Measurements from ENCODE around the gene ARHGAP19.

ARHGAP19 gene, protein sequence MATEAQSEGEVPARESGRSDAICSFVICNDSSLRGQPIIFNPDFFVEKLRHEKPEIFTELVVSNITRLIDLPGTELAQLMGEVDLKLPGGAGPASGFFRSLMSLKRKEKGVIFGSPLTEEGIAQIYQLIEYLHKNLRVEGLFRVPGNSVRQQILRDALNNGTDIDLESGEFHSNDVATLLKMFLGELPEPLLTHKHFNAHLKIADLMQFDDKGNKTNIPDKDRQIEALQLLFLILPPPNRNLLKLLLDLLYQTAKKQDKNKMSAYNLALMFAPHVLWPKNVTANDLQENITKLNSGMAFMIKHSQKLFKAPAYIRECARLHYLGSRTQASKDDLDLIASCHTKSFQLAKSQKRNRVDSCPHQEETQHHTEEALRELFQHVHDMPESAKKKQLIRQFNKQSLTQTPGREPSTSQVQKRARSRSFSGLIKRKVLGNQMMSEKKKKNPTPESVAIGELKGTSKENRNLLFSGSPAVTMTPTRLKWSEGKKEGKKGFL

DNA sequence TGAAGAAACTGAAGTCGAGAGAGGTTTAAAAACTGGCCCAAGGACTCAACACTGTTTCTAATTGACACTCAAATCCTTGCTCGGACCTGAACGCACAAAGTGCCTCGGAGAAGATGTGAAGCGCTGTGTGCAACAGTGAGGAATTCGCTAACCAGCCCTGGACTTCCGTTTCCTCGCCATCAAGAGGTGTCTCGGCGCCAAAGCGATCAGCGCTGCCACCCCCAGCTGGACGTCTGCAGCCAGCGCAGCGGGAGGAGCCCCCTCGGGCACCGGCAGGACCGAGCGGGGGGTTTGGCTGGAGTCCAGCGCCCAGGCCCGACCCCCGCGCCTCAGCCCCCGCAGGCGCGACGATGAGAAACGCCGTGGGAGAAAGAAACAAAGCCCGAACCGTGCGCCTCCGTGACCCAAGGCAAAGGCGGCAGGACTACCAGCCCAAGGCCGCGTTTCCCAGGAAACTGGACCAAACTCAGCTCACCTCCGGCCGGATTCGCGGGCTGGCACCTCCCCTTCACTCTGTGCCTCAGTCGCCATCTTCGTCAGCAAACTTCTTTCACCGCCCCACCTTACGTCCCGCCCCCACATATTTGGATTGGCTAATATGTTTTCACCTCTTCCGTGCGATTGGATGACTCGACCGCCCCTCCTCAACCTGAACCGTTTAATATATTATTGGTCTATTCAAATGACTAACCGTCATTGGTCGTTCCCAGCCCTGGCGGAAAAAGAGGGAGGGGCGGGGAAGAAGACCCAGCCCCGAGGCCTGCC is at the start of gene ARHGAP19:
Gene ARHGAP19 (minus strand): TSS at position 541 of the 765 bp plus-strand sequence. CDS start 10 bp downstream, at position 531.
- peak; percentile 95 for DNase-seq

DNA sequence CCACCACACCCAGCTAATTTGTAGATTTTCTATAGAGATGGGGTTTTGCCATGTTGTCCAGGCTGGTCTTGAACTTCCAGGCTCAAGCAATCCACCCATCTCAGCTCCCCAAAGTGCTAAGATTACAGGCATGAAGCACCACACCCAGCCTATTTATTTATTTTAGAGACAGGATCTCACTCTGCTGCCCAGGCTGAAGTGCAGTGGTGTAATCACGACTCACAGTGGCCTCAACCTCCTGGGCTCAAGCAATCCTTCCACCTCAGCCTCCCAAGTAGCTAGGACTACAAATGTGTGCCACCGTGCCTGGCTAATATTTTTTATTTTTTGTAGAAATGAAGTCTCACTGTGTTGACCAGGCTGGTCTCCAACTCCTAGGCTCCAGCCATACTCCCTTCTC is 49.0 kb upstream of the ARHGAP19 start:
- no peak for DNase-seq

DNA sequence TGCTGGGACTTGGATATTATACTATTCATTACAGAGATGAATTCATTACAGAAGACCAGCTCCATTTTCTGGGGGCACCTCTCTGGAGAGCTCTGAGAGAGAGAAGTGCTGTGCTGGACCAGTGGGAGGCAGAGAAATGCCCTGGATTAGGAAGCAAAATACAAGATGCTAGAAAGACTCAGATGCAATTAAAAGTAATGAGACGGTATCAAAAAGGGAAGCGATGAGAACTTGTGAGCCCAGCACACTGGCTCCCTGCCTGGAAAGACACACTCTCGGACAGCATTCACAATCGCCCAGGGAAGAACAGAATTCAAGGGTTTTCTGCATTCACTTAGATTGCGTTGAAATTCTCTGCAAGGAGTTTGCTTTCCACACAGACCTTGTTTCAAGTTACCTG is 45.6 kb upstream of the ARHGAP19 start:
- no peak for DNase-seq

DNA sequence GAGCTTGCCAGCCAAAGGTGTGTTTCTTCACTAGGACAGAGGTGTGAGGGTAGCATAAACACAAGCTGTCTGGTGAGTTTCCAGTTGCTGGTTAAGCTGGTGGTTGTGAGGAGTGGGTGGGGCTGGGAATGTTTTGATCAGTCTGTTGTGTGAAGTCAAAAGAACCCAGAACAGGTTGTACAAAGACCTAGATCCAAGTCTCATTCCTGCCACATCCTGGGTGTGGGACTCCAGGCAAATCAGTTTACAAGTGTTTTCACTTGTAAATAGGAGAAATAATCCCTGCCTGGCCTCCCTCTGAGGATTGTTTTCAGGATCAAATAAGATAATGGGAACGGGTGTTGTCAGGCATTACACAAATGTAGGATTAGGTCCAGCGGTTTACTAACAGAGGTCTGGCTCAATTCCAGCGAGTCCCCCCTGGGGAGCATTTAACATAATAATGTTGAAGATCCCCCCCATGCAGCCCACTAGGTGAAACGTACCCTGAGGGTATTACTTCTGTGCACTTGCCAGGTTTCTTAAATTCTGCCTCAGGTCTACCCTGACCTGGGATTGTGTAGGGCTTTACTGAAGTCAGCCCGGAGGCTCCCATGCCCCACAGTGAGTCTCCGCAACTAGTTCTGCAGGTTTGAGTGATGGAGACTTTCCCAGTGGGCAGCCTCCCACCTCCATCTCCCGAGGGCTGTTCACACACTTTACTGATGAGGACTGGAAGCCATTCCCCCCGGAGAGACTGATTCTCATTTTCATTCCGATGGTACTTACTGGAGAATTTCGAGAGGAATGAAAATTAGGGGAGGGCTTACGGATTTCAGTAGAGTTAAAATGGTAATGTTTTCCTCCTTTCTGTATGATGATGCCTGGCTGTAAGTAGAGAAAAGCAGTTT is 44.8 kb upstream of the ARHGAP19 start:
- no peak for DNase-seq

DNA sequence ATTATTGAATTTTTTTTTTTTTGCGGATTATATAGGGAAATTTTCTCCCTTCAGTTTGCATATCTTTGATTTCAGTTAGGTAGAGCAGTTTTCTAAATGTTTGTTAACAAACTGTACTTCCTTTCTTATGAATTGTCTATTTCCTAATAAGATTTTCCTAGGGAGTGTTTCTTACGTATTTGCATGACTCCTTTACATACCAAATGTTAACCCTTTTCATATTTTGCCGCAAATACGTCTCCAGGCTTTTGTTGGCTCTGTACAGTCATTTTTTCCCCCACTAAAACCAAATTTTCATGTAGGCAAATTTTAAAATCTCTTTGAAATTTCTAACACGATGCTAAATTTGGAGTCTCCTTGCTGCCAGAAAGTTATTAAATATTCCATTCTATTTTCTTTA is 44.0 kb upstream of the ARHGAP19 start:
- DNase-seq = no peak

DNA sequence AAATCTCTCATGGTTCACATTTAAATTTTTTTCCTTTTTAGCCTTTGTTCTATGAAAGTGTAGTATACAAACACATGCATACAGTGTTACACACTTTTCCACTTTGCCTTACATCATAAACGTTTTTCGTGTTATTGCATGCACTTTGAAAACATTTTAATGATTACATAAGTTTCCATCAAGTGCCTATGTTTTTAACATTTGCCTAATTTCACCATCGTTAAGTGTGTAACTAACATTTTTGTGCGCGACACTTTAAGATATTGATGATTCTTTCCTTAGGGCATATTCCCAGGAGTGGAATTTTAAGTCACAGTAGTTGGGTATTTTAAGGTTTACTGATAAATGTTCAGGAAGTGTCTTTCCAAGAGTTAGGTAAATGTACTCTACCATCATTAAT is 43.6 kb upstream of the ARHGAP19 start:
- no peak for DNase-seq

DNA sequence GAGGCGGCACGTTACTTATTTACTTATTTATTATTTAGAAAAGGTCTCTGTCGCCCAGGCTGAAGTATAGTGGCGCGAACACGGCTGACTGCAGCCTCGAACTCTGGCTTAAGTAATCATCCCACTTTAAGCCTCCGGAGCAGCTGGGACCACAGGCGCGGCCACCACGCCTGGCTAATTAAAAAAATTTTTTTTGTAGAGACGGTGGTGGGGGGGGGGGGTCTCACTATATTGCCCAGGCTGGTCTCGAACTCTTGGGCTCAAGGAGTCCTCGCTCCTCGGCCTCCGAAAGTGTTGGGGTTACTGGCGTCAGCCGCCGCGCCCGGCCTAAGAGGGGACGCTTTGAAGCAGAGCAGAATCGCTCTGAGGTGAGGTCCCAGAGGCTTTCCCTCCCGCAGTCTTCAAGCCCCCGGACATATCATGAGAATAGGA is 42.8 kb upstream of the ARHGAP19 start:
- no peak for DNase-seq

DNA sequence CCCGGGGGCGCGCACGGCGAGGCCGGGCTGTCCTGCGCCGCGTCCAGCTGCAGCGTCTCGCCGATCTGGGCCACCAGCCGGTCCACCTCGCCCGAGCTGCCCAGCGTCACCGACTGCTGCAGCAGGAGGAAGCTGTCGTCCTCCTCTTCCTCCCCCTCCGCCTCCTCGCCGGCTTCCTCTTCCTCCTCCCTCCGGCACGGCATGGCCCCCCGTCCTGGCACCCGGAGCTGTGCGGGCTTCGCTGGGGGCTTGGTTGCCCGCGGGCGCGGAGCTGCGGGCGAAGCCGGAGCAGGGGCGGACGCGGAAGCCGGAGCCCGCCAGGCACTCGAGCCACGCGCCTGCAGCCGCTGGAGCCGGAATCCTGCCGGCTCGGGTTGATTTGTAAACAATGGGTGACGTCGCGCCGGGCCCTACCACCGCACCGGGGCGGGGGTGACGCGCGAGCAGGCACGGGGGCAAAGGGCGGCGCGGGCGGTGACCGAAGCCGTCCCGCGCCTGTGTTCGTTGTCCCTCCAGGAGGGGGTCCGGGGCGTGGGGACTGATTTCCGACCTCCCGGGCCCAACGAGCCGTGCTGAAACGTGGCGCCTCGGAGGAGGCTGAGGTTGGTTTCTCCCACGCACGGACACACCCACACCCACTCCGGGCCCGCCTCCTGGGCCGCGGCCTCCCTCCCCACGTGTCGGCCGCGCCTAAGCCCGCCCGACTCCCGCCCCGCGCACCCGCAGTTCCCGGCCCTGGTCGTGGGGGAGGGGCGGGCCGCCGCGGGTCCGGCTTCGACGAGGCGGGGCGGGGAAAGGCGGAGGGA is 42.1 kb upstream of the ARHGAP19 start, which contains the start of gene FRAT2:
Gene FRAT2 (minus strand): TSS at position 360 of the 806 bp plus-strand sequence. CDS start 157 bp downstream, at position 203.
- peak; percentile 85 for DNase-seq

DNA sequence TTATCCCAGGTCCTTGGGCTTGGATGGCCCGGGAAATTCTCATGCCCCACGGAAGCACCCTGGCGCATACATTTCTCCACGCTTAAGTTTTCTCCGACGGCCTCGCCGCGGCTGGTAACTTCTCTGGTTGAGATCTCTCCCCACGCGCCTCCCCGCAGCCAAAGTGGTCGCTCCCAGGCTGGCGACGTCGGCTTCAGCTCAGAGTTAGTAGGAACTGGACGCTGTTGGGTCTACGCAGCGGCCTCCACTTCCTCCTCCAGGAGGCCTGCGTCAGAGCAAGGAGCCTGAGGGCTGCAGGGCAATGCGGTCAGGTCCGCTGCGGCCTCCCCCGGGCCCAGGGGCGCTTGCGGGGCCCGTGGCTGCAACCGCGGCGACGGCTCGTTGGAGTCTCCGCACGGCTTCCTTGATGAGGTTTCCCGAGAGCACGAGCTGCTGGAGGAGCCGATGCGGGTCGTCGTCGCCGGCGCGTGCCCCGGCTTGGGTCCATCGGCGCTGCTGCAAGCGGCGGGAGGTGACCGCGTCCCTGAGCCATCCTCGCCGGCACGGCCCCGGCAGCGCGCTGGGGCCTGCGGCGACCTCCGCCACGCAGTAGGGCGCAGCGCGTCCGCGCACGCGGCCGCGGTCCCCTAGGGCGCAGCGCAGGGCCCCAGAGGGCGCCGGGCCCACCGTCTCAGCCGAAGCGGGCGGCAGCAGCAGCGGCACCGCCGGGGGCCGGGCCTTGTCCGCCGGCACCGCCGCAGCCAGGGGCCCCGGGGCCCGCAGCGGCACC is 41.3 kb upstream of the ARHGAP19 start:
- peak; percentile 30 for DNase-seq

DNA sequence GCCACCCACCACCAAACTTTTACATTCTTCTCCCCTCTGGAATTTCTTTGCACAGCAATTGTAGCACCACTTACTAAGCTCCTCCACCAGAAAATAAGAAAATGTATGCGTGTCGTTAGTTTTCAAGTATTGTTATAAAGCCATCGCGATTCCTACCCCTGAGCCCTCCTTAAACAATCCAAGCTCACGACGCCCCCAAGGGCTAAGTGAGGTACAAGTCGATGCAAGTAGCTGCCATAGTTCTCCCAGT is 40.8 kb upstream of the ARHGAP19 start:
- no peak for DNase-seq

DNA sequence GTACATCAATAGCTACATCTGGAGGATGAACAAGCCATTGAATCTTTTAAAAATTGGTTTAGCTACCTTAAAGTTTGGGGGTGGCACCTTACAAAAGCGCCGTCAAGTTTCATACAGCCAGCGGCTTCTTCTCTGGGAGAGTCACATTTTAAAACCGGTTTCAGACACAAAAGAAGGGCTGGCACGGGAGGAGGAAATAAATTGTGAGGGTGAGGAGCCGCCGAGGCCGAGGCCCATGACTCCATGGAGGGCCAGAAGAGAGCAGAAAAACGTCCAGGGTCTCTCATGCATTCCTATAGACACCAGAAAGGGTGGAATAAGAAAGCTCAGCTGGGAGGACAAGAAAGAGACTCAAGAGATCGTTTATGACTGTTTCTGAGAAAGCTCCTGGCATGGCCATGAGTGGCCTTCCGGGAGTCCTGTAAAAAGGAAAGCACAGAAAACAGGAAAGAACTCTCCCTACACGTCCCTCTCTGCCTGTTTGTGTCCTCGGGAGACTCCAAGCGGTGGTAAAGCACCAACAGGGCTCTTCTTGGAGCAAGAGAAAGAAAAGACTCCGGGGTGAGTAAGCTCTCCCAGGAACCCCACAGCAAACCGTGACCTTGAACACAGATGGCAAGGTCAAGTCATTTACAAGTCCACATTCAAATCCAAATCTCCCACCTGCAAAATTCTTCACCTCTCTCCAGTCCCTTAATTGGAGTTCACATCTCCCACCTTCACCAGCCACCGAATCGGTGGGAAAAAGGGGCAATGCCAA is 40.3 kb upstream of the ARHGAP19 start:
- DNase-seq = no peak

DNA sequence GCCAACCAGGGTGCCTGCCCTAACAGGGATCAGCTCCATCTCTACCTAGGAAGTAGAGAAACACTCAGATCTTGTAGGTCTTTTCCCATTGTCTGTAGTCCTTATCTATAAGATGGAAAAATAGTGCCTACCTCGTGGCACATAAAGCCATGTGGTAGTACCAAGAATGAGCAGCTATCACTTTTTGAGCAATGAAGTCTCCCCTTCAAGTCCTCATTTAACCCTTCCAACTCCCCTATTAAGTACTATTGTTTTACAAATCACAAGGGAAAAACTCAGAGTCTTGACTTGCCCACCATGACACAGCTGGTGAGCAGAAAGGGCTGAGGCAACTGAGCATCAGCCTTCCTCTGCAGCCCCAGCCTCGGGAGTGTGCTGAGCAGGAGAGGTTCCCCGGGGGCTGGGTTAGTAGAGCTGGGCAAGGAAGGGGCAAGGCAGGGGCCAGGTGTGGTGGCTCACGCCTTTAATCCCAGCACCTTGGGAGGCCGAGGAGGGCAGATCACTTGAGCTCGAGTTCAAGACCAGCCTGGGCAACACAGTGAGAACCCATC is 38.8 kb upstream of the ARHGAP19 start:
- no peak for DNase-seq

DNA sequence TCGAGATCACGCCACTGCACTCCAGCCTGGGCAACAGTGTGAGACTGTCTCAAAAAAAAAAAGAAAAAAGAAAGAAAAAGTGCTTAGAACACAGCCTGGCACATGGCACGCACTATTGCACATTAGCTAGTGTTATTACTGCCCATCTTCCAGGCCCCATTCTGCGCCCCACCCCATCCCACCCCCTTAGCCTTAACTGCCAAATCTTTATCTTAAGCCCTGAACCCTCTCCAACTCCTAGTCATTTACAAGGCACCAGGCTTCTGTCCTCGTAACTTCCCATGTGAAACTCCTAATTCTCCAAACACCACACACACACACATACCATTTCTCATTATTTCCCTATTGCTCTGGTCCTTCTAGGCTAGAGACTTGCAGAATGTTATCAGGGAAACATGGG is 37.3 kb upstream of the ARHGAP19 start:
- DNase-seq = no peak

DNA sequence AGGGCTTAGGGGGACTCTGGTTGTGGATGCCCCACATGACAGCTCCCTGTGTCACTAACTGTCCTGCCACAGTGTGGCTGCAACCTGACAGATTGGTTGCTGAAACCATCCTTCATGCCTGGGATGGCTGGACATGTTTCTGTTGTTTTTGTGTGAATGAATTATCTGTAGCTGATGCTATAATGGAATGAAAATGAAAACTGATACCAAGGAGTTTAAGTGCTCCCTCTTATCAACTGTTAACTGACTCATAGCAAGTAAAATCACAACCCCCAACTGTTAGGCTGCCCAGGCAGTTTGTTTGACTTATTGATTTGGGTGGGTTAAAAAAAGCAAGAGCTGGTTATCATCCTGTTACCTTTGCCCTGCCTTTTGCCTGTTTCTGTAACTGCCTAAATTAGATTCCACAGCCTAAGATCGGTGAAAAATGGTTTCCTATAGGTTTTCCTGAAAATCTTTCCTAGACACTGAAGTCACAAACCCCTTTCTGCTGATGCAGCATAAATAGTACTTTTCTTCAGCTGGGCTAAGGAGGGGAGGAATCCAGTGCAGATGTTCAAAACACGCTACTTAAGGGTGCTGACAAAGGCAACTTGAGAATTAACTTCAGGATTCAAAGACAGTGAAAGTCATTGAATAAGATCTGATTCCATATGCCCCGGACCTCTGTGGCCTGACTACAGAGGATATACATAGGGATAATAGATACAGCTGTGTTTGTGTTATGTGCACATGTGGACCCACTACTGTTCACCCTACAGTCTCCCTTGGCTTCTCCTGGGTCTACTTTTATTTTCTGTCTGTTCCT is 36.4 kb upstream of the ARHGAP19 start:
- no peak for DNase-seq

DNA sequence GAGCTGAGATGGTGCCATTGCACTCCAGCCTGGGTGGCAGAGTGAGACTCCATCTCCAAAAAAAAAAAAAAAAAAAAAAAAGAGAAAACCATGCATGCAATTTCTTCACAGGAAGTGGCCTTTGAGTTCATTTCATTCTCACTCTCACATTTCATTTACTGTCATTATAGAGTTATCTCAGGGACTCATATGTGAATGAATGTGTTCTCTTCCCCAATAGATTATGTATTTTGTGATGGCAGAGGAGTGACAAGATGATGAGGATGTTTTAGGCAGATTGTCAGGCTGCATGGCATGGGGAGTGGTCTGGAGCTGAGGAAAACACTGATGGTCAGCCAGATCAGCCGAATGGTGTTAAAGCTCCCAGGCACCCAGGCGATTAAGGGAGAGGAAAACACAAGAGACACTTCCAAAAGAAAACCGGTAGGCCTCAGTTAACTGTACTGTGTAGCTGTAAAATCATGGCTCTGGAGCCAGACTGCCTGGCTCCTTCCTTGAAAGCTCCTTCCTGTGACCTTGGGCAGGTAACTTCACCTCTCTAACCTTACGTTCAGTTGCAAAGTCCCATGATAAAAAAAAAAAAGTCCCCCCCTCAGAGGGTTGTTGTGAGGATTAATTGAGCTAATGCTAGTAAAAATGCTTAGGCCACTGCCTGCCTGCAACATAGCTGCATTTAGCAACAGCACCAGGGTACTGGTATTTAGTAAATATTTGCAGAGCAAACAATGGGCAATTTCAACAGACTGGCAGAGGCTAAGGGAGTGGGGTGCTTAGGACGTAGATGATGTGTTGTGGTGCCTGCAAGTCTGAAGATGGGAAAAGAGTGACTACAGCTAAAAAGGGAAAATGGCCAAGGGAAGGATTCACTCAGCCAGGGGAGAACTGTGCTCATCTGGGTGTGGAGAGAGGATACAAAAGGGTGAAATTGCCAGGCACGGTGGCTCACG is 35.2 kb upstream of the ARHGAP19 start:
- DNase-seq = no peak

DNA sequence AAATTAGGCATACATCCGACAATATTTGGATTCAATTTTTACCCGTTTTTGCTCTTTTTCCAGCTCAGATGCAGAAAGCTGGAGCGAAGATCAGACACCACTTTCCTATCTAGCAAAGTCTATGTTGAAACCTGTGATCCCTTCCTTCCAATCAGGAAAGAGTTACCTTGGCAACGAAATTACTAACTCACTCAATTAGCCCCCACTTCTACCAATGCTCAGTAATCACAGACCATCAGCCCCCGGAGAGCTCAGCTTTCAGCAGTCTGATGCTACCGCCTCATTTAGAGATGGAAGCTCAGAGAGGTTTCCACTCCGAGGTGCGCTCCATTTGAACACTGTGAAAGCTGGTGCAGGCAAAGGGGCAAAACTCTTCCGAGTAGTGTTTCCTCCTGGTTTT is 33.3 kb upstream of the ARHGAP19 start:
- no peak for DNase-seq

DNA sequence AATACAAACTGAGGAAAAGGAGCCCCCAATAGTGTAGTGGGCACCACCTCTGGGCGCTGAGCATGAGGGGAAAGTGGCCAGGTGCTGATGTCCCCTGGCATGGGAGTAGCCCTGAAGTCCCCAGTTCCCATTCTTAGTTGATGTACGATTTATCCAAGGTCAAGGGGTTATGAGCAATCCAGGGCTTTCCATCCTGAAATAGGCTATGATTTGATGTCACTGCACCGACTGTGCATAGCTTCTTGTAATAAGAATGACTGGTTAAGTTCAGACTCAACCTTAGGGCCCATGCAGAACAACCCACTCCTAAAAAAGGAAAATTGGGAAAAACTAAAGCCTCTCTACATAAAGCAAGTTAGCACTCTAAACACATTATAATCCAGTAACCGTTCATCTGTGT is 31.1 kb upstream of the ARHGAP19 start:
- no peak for DNase-seq

DNA sequence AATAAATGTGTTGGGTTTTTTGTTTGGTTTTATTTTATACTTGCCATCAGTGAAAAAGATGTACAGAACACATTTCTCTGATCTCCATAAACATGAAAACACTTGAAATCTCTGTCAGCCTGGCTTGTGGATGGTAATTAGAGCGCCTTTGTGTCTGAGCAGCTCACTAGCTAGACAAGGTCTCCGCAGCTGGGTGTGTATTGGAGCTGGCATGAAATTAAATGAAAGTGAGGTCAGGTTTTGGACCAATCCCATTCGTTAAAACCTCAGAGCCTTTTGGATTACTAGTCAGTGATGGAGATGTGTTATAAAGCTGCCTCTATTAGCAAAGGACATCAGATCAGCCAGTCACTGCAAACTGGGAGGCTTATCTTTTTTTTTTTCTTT is 29.4 kb upstream of the ARHGAP19 start:
- DNase-seq = no peak

Measured in stimulated activated naive CD4-positive, alpha-beta T cell treated with Interleukin-2 at 50 U/mL for 16 hours (primary cell).